ENCODE measurements around the gene KLHL40.

KLHL40 gene

DNA sequence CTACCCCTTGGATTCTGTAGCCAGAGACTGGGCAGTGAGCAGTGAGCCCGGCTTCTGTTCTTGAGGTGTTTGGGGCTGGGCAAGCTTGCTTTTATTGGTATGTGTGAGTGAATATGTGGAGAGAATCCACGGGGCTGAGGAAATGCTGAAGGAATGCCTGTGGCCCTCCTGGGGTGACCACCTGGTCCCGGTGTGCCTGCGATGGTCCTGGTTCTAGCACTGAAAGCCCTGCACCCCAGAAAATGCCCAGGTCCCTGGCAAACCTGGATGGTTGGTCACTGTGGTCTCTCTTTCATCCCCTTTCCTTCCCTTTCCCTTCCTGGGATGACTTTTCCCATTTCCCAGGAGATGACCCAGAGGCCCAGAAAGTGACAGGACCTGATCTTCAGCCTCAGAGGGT is 27.7 kb upstream of the KLHL40 start:
- no peak for DNase-seq

- no peak for DNase-seq
These were observed 27.1 kb upstream of the KLHL40 start for GRCh38 chr3:42658091-42658770.

DNA sequence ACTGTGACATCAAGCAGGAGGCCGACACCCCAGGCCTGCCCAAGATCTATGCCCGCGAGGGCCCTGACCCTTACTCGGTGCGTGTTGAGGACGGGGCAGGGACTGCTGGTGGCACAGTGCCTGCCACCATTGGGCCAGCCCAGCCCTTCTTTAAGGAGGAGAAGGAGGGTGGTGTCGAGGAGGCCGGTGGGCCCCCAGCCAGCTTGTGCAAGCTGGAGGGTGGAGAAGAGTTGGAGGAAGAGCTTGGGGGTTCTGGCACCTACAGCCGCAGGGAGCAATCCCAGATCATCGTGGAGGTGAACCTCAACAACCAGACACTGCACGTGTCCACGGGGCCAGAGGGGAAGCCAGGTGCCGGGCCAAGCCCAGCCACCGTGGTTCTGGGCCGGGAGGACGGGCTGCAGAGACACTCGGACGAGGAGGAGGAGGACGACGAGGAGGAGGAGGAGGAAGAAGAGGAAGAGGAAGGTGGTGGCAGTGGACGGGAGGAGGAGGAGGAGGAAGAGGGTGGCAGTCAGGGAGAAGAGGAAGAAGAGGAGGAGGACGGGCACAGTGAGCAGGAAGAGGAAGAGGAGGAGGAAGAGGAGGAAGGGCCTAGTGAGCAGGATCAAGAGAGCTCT is 26.5 kb upstream of the KLHL40 start:
- no peak for DNase-seq

DNA sequence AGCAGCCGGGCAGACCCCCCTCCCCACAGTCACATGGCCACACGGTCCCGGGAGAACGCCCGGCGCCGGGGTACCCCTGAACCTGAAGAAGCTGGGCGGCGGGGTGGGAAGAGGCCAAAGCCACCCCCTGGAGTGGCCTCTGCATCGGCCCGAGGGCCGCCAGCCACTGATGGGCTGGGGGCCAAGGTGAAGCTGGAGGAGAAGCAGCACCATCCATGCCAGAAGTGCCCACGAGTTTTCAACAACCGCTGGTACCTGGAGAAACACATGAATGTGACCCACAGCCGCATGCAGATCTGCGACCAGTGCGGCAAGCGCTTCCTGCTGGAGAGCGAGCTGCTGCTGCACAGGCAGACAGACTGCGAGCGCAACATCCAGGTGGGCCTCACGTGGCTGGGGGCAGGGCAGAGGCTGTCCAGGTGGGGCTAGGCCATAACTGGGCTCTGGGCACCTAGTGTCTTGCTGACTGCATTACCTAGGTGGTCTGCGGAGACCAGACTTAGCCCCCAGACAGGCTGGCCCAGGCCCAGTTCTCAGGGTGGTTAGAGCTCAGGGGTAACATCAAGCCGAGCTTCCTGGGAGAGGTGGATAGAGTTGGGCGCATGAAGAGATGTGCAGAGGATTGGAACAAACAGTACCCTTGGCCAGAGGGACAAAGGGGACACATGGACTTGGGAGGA is 25.7 kb upstream of the KLHL40 start:
- no peak for DNase-seq

DNA sequence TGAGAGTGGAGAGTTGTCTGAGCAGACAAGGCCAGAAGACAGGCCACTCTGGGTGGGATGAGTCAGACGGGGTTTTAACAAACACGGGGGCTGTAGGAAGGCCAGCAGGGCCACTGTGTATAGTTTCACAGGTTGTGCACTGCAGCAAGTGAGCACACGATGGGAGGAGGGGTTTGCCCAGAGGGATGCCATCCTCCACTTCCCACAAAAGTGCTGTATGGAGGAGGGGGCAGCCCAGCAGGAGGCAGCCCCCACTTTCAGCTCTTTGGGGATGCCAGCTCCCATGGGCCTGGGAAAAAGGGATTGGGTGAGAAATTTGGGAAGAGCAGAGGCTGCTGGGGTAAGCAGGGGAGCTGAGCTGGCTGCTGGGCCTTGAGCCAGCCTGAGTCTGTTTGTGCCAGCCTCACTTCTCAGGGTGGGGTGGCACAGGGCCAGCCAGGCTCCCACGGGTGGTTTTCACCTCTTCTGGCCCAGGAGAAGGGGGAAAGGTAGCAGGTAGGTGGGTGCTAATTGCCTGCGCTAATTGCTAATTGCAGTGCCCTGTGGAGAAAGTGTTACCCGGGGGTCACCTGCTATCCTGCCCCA is 25.1 kb upstream of the KLHL40 start:
- no peak for DNase-seq

DNA sequence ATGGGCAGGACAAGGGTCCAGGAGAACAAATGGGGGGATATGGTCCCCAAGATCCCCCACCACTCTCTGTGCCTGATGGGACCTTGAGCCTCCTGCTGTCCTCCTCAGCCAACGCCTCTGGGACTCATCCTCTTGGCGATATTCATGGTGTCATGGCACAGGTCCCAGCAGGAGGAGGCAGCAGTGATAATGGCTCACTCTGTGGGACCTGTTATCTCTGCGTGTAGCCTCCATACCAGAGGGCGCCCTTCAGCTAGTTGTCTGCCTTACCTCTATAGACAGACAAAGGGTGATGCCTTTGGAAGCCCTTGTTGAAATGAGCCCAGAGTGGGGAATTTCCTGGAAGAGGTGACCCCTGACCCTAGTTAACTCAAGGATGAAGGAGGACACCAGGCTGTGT is 24.4 kb upstream of the KLHL40 start:
- DNase-seq, result no peak

DNA sequence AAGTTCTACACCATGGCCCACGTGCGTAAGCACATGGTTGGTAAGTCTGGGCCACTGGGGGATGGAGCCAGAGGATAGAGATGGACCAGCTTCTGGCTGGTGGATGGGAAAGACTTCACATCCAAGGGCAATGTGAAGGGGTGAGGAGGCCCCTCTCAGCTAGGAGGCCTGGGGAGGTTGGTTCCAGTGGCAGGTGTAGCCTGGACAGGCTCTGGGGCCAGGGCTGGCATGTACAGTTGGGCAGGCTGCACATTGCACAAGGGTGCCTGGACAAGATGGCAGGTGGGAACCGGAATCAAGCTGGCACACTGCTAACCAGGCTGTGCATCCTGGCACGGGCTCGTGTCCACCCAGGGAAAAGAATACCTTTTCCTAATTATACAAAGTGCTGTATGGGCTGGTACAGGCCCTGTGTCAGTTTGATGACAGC is 23.7 kb upstream of the KLHL40 start:
- no peak for DNase-seq

- DNase-seq, result peak; percentile 21
These were observed 23.1 kb upstream of the KLHL40 start for GRCh38 chr3:42662037-42662812.

GRCh38 chr3:42662813-42663535 is 22.4 kb upstream of the KLHL40 start:
- peak; percentile 12 for DNase-seq

GRCh38 chr3:42663581-42664437 is 21.5 kb upstream of the KLHL40 start:
- DNase-seq, result peak; percentile 15

GRCh38 chr3:42664438-42664803 is 20.9 kb upstream of the KLHL40 start:
- DNase-seq, result no peak

DNA sequence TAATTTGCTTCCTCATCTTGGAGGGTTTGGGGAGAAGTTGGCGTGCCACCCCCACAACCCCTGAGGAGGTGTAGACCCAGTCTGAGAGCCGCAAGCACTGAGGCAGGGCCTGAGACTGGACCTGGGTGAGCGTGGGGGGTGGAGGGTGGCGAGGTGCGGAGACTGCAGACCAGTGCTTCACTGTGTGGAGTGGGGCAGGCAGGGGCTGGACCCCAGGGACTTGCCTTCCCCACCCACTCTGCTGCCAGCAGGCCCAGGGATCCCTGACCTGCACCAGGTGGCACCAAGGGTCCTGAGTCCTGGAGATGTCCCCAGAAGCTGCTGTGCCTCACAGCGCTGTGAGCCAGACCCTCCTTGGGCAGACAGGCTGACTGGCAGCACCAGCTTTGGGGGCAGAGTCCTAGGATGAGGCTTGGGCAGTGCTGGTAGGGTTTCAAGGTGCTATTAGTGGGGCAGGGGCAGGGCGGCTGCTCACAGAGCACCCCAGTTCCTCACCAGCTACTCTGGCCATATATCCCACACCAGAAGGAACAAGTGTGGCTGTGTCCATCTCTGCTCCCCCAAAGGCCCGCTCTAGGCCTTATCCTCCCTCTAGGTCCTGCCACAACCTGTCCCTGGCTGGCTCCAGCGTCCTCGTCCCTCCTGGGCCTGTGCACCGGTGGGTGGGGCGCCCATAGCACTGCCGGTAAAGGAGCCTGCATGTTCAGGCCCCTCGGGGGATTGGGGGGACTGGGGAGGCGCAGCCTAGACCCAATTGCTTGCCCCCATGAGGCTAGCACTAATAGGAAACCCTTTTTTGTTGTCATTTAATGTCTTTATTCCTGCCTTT is 20.1 kb upstream of the KLHL40 start:
- peak; percentile 13 for DNase-seq

DNA sequence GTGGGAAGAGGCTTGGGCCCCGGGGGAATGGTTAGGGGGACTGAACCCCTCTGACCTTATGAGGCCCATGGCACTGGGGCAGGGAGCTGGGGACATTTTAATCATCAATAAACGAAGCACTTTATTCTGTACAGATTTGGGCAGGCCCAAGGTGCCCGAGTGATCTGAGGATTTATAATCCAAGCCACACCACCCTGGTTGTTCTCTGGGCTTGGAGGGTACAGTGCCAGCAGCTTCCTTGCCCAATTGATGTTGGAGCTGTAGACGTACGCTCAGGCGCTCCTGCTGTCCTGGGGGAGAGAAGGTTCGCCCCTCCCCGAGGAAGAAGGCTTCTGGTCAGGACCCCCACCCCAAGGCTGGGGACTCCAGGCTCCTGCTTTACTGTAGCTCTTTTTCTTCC is 19.3 kb upstream of the KLHL40 start:
- DNase-seq, result peak; percentile 19

GRCh38 chr3:42666577-42666998 is 18.7 kb upstream of the KLHL40 start:
- DNase-seq, result peak; percentile 17

GRCh38 chr3:42667096-42667522 is 18.2 kb upstream of the KLHL40 start:
- DNase-seq, result peak; percentile 21

GRCh38 chr3:42667523-42668412 is 17.6 kb upstream of the KLHL40 start:
- no peak for DNase-seq

GRCh38 chr3:42668413-42668760 is 16.9 kb upstream of the KLHL40 start:
- no peak for DNase-seq

GRCh38 chr3:42668793-42669217 is 16.5 kb upstream of the KLHL40 start:
- DNase-seq, result no peak

- DNase-seq, result no peak
These were observed 15.2 kb upstream of the KLHL40 start for GRCh38 chr3:42670051-42670576.
